ENCODE data around the gene PHF19. TPM values are rescaled to one million over a fixed set of nuclear protein-coding genes. Genes with fewer than 3 reads are reported as not detected.

The PHF19 gene
- polyA plus RNA-seq, 1 donor from 2014 or later = 4.9 TPM

GRCh38 chr9:120917929-120918762 lies 41.2 kb upstream of the PHF19 start:
- H3K36me3 ChIP-seq (ENCODE audit: insufficient read depth, low read length) = no peaks in the 10 kb centered on the region
- TF ChIP-seq POLR2AphosphoS5 (IDR thresholded peaks at IDR 0.05) (no peak), TAF1 (IDR thresholded peaks at IDR 0.05; ENCODE audit: low read depth) (no peak), MXI1 (conservative IDR thresholded peaks at IDR 0.05; ENCODE audit: poor library complexity, severe bottlenecking) (no peak), RAD21 (conservative IDR thresholded peaks at IDR 0.05) (no peak), EZH2 (IDR thresholded peaks at IDR 0.05; ENCODE audit: borderline replicate concordance, insufficient read depth, low read length, poor library complexity, severe bottlenecking) (no peak), EP300 (conservative IDR thresholded peaks at IDR 0.05; ENCODE audit: poor library complexity, severe bottlenecking) (no peak), CTCF (IDR thresholded peaks at IDR 0.05; ENCODE audit: poor library complexity, severe bottlenecking) (no peak), SMC3 (conservative IDR thresholded peaks at IDR 0.05; ENCODE audit: poor library complexity) (no peak), REST (IDR thresholded peaks at IDR 0.05; ENCODE audit: borderline replicate concordance) (no peak)
- H3K9ac ChIP-seq (ENCODE audit: low read length) = no peak overlapping the region
- H4K20me1 ChIP-seq (ENCODE audit: insufficient read depth) = no peaks in the 10 kb centered on the region
- no peak overlapping the region for H3K4me3 ChIP-seq (ENCODE audit: low read length)
- H3K79me2 ChIP-seq (replicated peaks; ENCODE audit: insufficient read depth, low read length) = no peaks in the 10 kb centered on the region
- no peaks in the 10 kb centered on the region for H3K27me3 ChIP-seq (ENCODE audit: insufficient read depth, low read depth, low read length)
- H3K27ac ChIP-seq (ENCODE audit: low read length) = no peak overlapping the region
- H3K9me3 ChIP-seq (ENCODE audit: low read length) = no peaks in the 10 kb centered on the region
- no peaks in the 10 kb centered on the region for H3F3A ChIP-seq (ENCODE audit: insufficient read depth, low read length, poor library complexity, severe bottlenecking)
- no peak overlapping the region for H3K4me2 ChIP-seq (ENCODE audit: low read length)
- H2AFZ ChIP-seq (ENCODE audit: low read depth, low read length) = no peak overlapping the region
- no peaks in the 10 kb centered on the region for H3K9me2 ChIP-seq (ENCODE audit: insufficient read depth, low read length)

GRCh38 chr9:120916991-120917880 lies 40.2 kb upstream of the PHF19 start:
- H3K9ac ChIP-seq (ENCODE audit: low read length) = no peak overlapping the region

More at GRCh38 chr9:120916991-120917880, 40.2 kb upstream of the PHF19 start:
- Histone ChIP-seq H2AFZ (ENCODE audit: low read depth, low read length) (no peak overlapping the region), H3K27me3 (ENCODE audit: insufficient read depth, low read depth, low read length) (no peaks in the 10 kb centered on the region), H3K27ac (ENCODE audit: low read length) (no peak overlapping the region), H3K9me2 (ENCODE audit: insufficient read depth, low read length) (no peaks in the 10 kb centered on the region), H3K4me3 (ENCODE audit: low read length) (no peak overlapping the region), H3K79me2 (replicated peaks; ENCODE audit: insufficient read depth, low read length) (no peaks in the 10 kb centered on the region), H3K9me3 (ENCODE audit: low read length) (no peaks in the 10 kb centered on the region), H3K4me2 (ENCODE audit: low read length) (no peak overlapping the region), H3K36me3 (ENCODE audit: insufficient read depth, low read length) (no peaks in the 10 kb centered on the region), H4K20me1 (ENCODE audit: insufficient read depth) (no peaks in the 10 kb centered on the region), H3F3A (ENCODE audit: insufficient read depth, low read length, poor library complexity, severe bottlenecking) (no peaks in the 10 kb centered on the region)
- no peak for TF ChIP-seq TAF1 (IDR thresholded peaks at IDR 0.05; ENCODE audit: low read depth)

All from neural cell (in vitro differentiated cells).